Astrocyte of the spinal cord (primary cell): Measurements from ENCODE around the gene PDCL2.
A peak's percentile ranks its signal among the peaks of the same experiment; 100 is the strongest.

Source experiments
- DNase-seq: peaks from one replicate; pipeline ENCODE4 v3.0.0; 2011; ENCODE audit warnings: low read depth, low spot score
- H3K4me3 ChIP-seq: 2 replicates; pipeline ENCODE4 v1.5.1; 2011; ENCODE audit warnings: low read depth, mild to moderate bottlenecking, low read length, moderate library complexity
- CTCF ChIP-seq: IDR thresholded peaks from 2 replicates; pipeline ENCODE4 v1.5.1; 2012; ENCODE audit warnings: low read depth, mild to moderate bottlenecking, low read length, inconsistent platforms
- in situ Hi-C: cut with HindIII; loops from 2 replicates; pipeline ENCODE4 v1.10.0; 2017; ENCODE audit warnings: low sequenced_read_pairs

PDCL2 gene

GRCh38 chr4:55528491-55528890 lies 63.6 kb downstream of the PDCL2 start:
- H3K4me3 ChIP-seq = no peak overlapping the region
- in situ Hi-C loops = no loop called here
- no peak for TF ChIP-seq CTCF
- no peak for DNase-seq

- in situ Hi-C loops = no loop called here
- no peak for TF ChIP-seq CTCF
Measured at GRCh38 chr4:55524844-55525571, 67.0 kb downstream of the PDCL2 start.

GRCh38 chr4:55518442-55518841 lies 73.6 kb downstream of the PDCL2 start:
- H3K4me3 ChIP-seq = no peak overlapping the region
- DNase-seq = no peak
- in situ Hi-C loops = no loop called here
- no peak for TF ChIP-seq CTCF

More at GRCh38 chr4:55524844-55525571, 67.0 kb downstream of the PDCL2 start:
- DNase-seq = peak; percentile 38
- no peak overlapping the region for H3K4me3 ChIP-seq

- no peak for TF ChIP-seq CTCF
- DNase-seq = no peak
- in situ Hi-C loops = no loop called here
- no peak overlapping the region for H3K4me3 ChIP-seq
Measured at GRCh38 chr4:55517526-55518229, 74.4 kb downstream of the PDCL2 start.

DNA sequence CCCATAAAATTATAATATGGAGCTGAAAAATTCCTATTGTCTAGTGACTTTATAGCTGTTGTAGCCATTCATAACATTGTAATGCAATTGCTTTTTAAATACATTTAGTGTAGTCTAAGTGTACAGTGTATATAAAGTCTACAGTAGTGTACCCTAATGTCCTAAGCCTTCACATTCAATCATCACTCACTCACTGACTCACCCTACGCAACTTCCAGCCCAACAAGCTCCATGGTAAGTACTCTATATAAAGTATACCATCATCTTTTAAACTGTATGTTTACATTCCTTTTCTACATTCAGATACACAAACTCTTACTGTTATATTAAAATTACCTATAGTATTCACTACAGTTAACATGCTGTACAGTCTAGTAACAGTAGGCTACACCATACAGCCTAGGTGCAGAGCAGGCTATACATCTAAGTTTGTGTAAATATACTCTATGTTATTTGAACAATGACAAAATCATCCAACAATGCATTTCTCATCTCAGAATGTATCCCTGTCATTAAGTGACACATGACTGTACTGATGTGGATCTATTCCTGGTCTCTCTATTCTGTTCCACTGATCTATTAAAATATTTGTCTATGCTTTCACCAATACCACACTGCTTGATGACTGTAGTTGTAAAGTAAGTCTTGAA lies 79.0 kb downstream of the PDCL2 start:
- in situ Hi-C loops = no loop called here
- no peak for TF ChIP-seq CTCF
- H3K4me3 ChIP-seq = no peak overlapping the region
- no peak for DNase-seq

DNA sequence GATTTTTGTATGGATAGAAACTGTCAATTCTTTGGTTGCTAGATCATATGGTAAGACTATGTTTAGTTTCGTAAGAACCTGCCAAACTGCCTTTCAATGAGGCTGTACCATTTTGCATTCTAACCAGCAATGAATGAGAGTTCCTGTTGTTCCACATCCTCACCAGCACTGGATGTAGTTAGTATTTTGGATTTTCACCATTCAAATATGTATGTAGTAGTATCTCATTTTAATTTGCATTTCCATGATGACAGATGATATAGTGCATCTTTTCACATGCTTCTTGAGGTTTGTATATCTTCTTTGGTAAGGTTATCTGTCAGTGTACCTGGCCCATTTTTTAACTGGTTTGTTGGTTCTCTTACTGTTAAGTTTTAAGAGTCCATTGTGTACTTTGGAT lies 80.0 kb downstream of the PDCL2 start:
- no peak for TF ChIP-seq CTCF
- no peak overlapping the region for H3K4me3 ChIP-seq

More for the DNA sequence above, 80.0 kb downstream of the PDCL2 start:
- in situ Hi-C loops = no loop called here
- no peak for DNase-seq
